HG03520 (cell line): ENCODE measurements around the gene KDM6A.
"Not testable (repeated sequence)": the region's sequence is repeated elsewhere in the genome, so short reads cannot be mapped to it uniquely, and the experiment has no call there.

Experiments used
- ATAC-seq: cut with Tn5 transposase; IDR thresholded peaks from one replicate; pipeline ENCODE4 v1.9.1; 2021; ENCODE audit warnings: mild to moderate bottlenecking, moderate library complexity; ENCODE audit not compliant: unreplicated experiment

Gene KDM6A

DNA sequence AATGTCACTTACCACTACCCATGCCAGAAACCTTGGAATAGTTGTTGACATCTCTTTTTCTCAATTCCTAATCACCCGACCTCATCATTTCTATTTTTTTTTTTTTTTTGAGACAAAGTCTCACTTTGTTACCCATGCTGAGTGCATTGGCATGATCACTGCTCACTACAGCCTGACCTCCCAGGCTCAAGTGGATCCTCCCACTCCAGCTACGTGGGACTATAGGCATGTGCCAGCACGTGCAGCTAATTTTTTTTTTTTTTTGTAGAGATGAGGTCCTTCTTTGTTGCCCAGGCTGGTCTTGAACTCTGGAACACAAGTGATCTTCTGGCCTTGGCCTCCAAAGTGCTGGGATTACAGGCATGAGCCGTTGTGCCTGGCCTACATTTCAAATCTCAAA lies 12.0 kb downstream of the KDM6A start:
- no peak for ATAC-seq

DNA sequence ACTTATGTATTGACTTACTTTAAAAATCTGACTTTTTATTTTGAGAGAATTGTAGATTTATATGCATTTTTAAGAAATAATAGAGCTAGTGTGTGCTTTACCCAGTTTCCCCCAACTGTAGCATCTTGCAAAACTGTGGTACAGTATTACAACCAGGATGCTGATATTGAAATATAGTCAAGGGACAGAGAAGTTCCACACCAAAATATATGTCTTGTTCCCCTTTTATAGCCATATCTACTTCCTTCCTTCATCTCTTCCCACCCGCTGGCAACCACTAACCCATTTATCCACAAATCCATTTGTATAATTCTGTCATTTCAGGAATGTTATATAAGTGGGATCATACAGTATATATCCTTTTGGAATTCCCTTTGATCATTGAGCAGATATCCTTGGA lies 16.8 kb downstream of the KDM6A start:
- ATAC-seq, result no peak

GRCh38 chrX:44890247-44890646 lies 17.3 kb downstream of the KDM6A start:
- no peak for ATAC-seq

- not testable (repeated sequence) for ATAC-seq
These were observed 17.7 kb downstream of the KDM6A start for GRCh38 chrX:44890687-44891086.

DNA sequence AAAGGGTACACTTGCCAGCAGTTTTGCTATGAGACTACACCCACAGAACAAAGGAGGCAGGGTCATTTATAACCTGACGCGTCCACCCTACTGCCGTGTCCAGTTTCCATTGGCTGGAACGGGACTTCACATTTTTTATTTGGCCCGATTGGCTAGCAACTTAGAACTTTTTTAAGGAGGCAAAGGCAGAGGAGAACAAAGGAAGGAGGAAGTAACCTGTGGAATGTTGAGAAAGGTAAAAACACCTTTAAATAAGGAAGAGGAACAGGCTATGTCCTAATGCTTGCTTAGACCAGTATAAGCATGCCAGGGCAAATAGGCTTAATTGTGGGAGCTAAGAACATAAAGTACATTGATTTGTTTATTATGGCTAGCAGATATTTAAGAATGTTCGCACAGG lies 18.7 kb downstream of the KDM6A start:
- ATAC-seq, result no peak

- no peak for ATAC-seq
These were observed 23.8 kb downstream of the KDM6A start for GRCh38 chrX:44896876-44897186.

GRCh38 chrX:44897539-44897938 lies 24.6 kb downstream of the KDM6A start:
- no peak for ATAC-seq

- ATAC-seq, result no peak
These were observed 25.6 kb downstream of the KDM6A start for GRCh38 chrX:44898411-44899221.

GRCh38 chrX:44899946-44900345 lies 27.0 kb downstream of the KDM6A start:
- no peak for ATAC-seq

- no peak for ATAC-seq
These were observed 30.1 kb downstream of the KDM6A start for GRCh38 chrX:44903107-44903506.

- peak; percentile 32 for ATAC-seq
These were observed 31.0 kb downstream of the KDM6A start for GRCh38 chrX:44903830-44904530.

DNA sequence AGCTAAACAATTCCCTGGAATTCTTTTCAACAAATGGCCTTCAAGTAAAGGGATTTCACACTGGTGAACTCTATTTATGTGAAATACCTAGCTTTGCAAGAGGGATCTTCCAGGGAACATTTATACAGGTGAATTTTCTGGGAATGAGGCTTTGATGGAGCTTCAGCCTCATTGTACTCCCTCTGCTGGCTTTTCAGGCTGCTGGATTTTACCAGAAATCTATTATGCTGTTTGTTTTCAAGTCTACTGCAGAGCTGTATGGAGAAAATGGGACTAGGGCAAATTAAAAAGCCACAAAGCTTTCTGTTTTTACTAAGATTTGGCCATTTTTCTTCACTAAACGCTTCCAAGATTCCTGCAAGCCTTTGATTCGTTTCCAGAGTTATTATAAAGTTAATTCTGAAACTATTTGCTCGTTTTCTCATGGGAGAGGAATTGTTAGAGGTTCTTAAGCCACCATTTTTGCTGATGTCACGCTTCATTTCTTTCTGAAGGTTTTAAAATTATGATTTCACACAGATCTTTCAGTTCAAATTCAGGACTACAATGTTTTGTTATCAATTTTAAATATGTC lies 31.6 kb downstream of the KDM6A start:
- no peak for ATAC-seq

DNA sequence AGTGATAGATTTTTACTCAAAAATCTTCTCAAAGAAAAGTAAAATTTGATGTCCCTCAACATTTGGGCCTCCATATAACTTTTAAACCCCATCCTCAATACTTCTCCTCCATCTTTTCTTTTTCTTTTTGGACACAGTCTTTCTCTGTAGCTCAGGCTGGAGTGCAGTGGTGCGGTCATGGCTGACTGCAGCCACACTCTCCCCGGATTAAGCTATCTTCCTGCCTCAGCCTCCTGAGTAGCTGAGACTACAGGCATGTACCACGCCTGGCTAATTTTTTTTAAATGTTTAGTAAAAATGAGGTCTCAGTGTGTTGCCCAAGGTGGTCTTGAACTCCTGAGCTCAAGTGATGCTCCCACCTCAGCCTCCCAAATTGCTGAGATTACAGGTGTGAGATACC lies 33.1 kb downstream of the KDM6A start:
- no peak for ATAC-seq

- no peak for ATAC-seq
These were observed 33.6 kb downstream of the KDM6A start for GRCh38 chrX:44906542-44906941.

DNA sequence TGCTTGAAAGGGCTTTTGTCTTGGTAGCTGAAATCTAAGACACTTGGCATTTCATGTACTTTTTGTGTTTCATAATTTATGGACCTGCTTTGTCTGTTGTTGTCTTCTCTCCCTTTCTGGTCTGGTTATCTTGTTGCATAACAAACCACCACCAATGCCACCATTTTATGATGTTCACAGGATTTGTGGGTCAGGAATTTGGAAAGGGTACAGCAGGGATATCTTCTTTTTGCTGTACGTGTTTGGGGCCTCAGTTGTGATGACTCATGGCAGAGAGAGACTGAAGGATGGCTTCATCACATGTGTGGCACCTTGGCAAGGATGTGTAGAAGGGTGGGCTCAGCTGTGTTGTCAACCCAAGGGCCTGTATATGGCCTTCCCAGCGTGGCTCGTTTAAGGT lies 35.2 kb downstream of the KDM6A start:
- no peak for ATAC-seq

DNA sequence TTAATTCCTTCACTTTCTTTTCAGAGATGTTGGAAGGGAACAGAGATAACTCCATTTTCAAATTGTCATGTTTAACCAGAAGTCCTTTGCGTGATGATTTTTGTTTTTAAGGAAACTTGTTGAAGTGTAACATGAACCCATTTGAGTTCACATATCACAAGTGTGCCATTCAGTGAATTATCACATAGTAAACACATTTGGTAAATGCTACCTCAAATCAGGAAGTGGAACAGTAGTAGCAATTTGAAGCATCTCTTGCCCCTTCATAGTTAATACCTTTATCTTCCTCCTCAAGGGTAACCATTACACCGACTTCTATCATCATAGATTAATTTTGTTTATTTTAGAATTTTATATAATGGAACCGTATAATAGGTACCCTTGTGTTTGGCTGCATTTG lies 35.8 kb downstream of the KDM6A start:
- no peak for ATAC-seq

DNA sequence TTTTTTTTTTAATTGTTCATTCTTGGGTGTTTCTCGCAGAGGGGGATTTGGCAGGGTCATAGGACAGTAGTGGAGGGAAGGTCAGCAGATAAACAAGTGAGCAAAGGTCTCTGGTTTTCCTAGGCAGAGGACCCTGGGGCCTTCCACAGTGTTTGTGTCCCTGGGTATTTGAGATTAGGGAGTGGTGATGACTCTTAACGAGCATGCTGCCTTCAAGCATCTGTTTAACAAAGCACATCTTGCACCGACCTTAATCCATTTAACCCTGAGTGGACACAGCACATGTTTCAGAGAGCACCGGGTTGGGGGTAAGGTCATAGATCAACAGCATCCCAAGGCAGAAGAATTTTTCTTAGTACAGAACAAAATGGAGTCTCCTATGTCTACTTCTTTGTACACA lies 37.5 kb downstream of the KDM6A start:
- ATAC-seq, result not testable (repeated sequence)

DNA sequence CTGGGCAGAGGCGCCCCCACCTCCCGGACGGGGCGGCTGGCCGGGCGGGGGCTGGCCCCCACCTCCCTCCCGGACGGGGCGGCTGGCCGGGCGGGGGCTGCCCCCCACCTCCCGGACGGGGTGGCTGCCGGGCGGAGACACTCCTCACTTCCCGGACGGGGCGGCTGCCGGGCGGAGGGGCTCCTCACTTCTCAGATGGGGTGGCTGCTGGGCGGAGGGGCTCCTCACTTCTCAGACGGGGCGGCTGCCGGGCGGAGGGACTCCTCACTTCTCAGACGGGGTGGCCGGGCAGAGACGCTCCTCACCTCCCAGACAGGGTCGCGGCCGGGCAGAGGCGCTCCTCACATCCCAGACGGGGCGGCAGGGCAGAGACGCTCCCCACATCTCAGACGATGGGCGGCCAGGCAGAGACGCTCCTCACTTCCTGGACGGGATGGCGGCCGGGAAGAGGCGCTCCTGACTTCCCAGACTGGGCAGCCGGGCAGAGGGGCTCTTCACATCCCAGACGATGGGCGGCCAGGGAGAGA lies 38.1 kb downstream of the KDM6A start:
- ATAC-seq, result not testable (repeated sequence)

DNA sequence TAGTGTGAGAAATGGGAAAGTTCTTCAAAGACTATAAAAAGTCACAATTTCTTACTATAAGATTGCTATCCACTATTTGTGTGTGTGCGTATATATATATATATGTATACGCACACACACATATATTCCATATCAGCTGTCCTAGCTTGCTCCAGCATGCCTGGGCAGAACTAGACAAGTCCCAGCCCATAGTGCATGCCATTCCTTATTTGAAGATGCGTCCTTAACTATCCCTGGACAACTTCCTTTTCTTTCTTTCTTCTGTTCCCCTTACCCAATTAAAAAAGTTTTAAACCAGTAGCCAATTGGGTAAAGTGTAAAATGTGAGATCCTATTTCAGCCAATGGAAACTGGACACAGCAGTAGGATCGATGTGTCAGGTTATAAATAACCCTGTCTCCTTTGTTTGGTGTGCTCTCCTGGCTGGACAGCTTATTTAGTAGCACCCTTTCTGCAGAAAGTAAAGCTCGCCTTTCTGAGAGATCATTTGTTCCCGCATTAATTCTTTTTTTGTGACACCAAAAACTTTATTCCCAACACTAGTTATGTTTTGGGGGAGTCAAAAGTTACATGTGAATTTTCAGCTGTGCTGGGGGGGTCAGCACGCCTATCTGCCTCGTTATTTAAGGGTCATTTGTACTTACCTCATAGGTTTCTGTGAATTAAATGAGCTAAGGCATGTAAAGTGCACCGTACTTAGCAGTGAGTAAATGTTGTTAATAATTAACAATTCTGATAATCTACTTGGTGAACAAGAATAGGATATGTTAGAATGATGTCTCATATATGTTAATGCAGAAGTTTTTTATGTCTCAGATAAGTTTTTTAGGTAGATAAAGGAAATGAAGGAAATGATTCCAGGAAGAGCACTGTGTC lies 40.9 kb downstream of the KDM6A start:
- ATAC-seq, result no peak

DNA sequence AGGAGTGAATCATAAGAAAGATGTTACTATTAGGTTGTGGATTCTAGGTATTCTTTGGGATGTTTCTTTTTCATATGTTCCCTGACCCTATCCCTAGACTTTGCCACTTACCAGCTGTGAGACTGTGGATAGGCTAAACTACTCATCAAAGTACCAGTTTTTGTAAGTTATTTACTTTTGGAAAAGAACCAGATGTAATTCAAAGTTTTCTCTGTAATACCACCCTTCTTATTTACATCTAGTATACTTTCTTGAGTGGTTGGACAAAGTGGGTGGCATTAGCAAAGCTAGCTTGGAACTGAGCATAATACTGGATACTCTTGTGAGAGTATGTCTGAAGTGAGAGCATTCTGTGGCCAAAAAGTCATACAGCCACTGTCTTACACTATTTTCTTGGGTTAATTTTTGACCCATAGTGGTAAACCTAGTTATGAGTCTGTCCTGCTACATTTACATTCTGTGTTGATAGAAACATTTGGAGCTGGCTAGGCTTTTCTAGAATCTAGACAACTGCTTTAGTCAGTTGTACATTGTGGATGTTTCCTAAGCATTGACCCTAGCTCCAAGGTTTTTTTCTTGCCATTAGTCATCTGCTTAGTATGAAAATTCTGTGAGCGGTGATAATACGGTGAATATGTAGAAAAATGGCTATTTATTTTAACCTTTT lies 41.7 kb downstream of the KDM6A start:
- peak; percentile 89 for ATAC-seq
